ENCODE results near the gene WDR3. TPM values are rescaled to one million over a fixed set of nuclear protein-coding genes. Genes with fewer than 3 reads are reported as not detected.
A peak's percentile ranks its signal among the peaks of the same experiment; 100 is the strongest.

Gene WDR3
- total and polyA plus RNA-seq, 2 donors (not counting 3 experiments of a cell fraction or from before 2014, with no cell fraction given), result 12.4 to 27.7 TPM

GRCh38 chr1:117925981-117926380 is 3.6 kb upstream of the WDR3 start:
- H3K4me3 ChIP-seq (replicated peaks in 1 of 3; ENCODE audit: insufficient read depth in 1 of 3, low read depth in 1 of 3, low read length in 3 of 3), result no peak overlapping the region
- H4K20me1 ChIP-seq (replicated peaks; ENCODE audit: control insufficient read depth, extremely low read depth, insufficient read depth, low read length), result no peaks in the 10 kb centered on the region
- H3K27me3 ChIP-seq (ENCODE audit: control insufficient read depth in 2 of 2, insufficient read depth in 2 of 2, low read length in 2 of 2), result no peaks in the 10 kb centered on the region
- BruUV-seq (replicated peaks), result no TSS peak
- peaks cover 34% of the 10 kb centered on the region for H3K79me2 ChIP-seq (ENCODE audit: control insufficient read depth, insufficient read depth, low read length)
- no peaks in the 10 kb centered on the region for H3K9me1 ChIP-seq (replicated peaks; ENCODE audit: control insufficient read depth, extremely low read depth, insufficient read depth, low read length)
- no peaks in the 10 kb centered on the region for H3K36me3 ChIP-seq (ENCODE audit: control insufficient read depth in 2 of 2, extremely low read depth in 1 of 2, insufficient read depth in 2 of 2, low read length in 2 of 2)
- dilution Hi-C loops (cut with MboI; ENCODE audit: extremely low pct_ligation_motif_present, low sequenced_read_pairs) (no loop called here), intact Hi-C loops (cut with micrococcal nuclease) (no loop called here)
- CTCF ChIA-PET, result interaction anchor here (1.2 kb wide), 1 partner anchor 30 kb away, joined by 3 read pairs; no protein-coding TSS in a partner anchor
- FAIRE-seq, result no peak
- no peak overlapping the region for H3K9ac ChIP-seq (replicated peaks; ENCODE audit: extremely low read depth, insufficient read depth, low read length)
- POLR2A ChIA-PET, result no interaction called here
- no peak overlapping the region for H3K4me2 ChIP-seq (ENCODE audit: insufficient read depth, low read length)
- TF ChIP-seq FOS (IDR thresholded peaks at IDR 0.05; ENCODE audit: borderline replicate concordance, insufficient read depth, low read length) (no peak), POLR2AphosphoS5 (IDR thresholded peaks at IDR 0.05; ENCODE audit: insufficient read depth, low read depth, low read length) (no peak)
- no peaks in the 10 kb centered on the region for H3K9me3 ChIP-seq (replicated peaks; ENCODE audit: control insufficient read depth, insufficient read depth, low read length)
- no peak overlapping the region for H3K27ac ChIP-seq (ENCODE audit: insufficient read depth, low read depth, low read length)
- DNase-seq (ENCODE audit: low read depth, low spot score), result no peak
- peaks cover 14% of the 10 kb centered on the region for H3K4me1 ChIP-seq (ENCODE audit: control insufficient read depth, extremely low read depth, insufficient read depth, low read length)
- no peak overlapping the region for H2AFZ ChIP-seq (ENCODE audit: low read depth, low read length)

DNA sequence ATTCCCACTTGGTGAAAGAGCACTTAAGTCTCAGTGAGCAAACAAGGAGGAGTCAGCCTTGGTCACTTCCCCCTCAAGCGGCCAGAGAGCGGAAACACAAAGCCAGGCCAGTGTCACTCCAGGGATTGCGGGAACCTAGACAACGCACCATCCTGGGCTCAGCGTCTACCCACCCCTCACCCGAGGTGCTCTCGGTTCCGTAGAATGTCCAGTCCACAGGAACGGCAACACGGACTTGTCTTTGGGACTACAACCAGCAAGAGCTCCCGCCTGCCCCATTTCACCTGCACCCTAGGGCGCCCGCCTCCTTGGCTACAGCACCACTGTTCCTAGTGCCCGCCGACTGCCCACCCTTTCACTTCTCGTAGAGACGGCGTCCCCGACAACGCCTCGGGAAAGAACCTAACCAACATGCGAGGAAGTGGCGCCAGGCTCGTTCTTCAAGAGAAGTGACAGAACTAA is 627 bp upstream of the WDR3 start:
- no peak for TF ChIP-seq MAX (IDR thresholded peaks at IDR 0.05; ENCODE audit: insufficient read depth, insufficient read length)
- TF ChIP-seq CTCF (IDR thresholded peaks at IDR 0.05; ENCODE audit: extremely low read depth in 1 of 2, insufficient read depth in 1 of 2, low read depth in 1 of 2, low read length in 2 of 2), result peak in 1 of 2 donors; percentile 23
- H3K36me3 ChIP-seq (ENCODE audit: control insufficient read depth in 2 of 2, extremely low read depth in 1 of 2, insufficient read depth in 2 of 2, low read length in 2 of 2), result no peaks in the 10 kb centered on the region
- H4K20me1 ChIP-seq (replicated peaks; ENCODE audit: control insufficient read depth, extremely low read depth, insufficient read depth, low read length), result no peaks in the 10 kb centered on the region
- H3K9ac ChIP-seq (replicated peaks; ENCODE audit: extremely low read depth, insufficient read depth, low read length), result peak overlapping the region; percentile 41
- peak overlapping the region; percentile 68 for H3K4me2 ChIP-seq (ENCODE audit: insufficient read depth, low read length)
- peak overlapping the region; percentile 52 for H3K27ac ChIP-seq (ENCODE audit: insufficient read depth, low read depth, low read length)
- H2AFZ ChIP-seq (ENCODE audit: low read depth, low read length), result peak overlapping the region; percentile 58
- peak overlapping the region; percentile 61 to 93 (median 77) for H3K4me3 ChIP-seq (replicated peaks in 1 of 3; ENCODE audit: insufficient read depth in 1 of 3, low read depth in 1 of 3, low read length in 3 of 3)
- no TSS peak for BruUV-seq (replicated peaks)
- no peaks in the 10 kb centered on the region for H3K9me1 ChIP-seq (replicated peaks; ENCODE audit: control insufficient read depth, extremely low read depth, insufficient read depth, low read length)
- intact Hi-C loops (cut with micrococcal nuclease), result loop anchor here (1.0 to 2.0 kb wide), 2 partner anchors 108 to 324 kb away; no protein-coding TSS in a partner anchor
- peaks cover 16% of the 10 kb centered on the region for H3K4me1 ChIP-seq (ENCODE audit: control insufficient read depth, extremely low read depth, insufficient read depth, low read length)
- ChIA-PET POLR2A (interaction anchor here (0.7 to 1.1 kb wide), 2 partner anchors 107 to 1156 kb away, joined by 3 to 4 read pairs; no protein-coding TSS in a partner anchor), CTCF (interaction anchor here (0.8 to 1.5 kb wide), 8 partner anchors 11 to 416 kb away, joined by 3 to 8 read pairs (median 4); partner anchors contain the start of gene TENT5C)
- peaks cover 56% of the 10 kb centered on the region for H3K79me2 ChIP-seq (ENCODE audit: control insufficient read depth, insufficient read depth, low read length)
- no peaks in the 10 kb centered on the region for H3K27me3 ChIP-seq (ENCODE audit: control insufficient read depth in 2 of 2, insufficient read depth in 2 of 2, low read length in 2 of 2)
- FAIRE-seq (peak; percentile 86), DNase-seq (ENCODE audit: low read depth, low spot score) (peak; percentile 70)
- dilution Hi-C loops (cut with MboI; ENCODE audit: extremely low pct_ligation_motif_present, low sequenced_read_pairs), result no loop called here
- H3K9me3 ChIP-seq (replicated peaks; ENCODE audit: control insufficient read depth, insufficient read depth, low read length), result no peaks in the 10 kb centered on the region

Measured in endothelial cell of umbilical vein (primary cell).